HepG2 (cell line): ENCODE results near the gene SYN1. TPM values are rescaled to one million over a fixed set of nuclear protein-coding genes. Genes with fewer than 3 reads are reported as not detected.
A peak's percentile ranks its signal among the peaks of the same experiment; 100 is the strongest.

Experiments
- ASH2L ChIP-seq: fragments of 300-600, 200-600 bp; sonication (generic); IDR thresholded peaks from 2 replicates; pipeline ENCODE4 v1.7.0; 2017; ENCODE audit warnings: low read depth, mild to moderate bottlenecking, moderate library complexity, mixed read lengths, low read length; ENCODE audit not compliant: insufficient read length
- ETV5 ChIP-seq: IDR thresholded peaks from 2 replicates; pipeline ENCODE4 v1.6.1; 2018; ENCODE audit warnings: missing biosample characterization, missing genetic modification reagents, inconsistent platforms, borderline replicate concordance
- GABPB1 ChIP-seq: IDR thresholded peaks from 2 replicates; pipeline ENCODE4 v1.6.1; 2016; ENCODE audit warnings: mild to moderate bottlenecking, missing genetic modification reagents, moderate library complexity, missing compliant biosample characterization
- HIVEP1 ChIP-seq: sonication (generic); formaldehyde crosslinking; IDR thresholded peaks from 2 replicates; pipeline ENCODE4 v1.4.0; 2020; ENCODE audit warnings: mild to moderate bottlenecking, missing genetic modification reagents
- ONECUT2 ChIP-seq: sonication (generic); formaldehyde crosslinking; IDR thresholded peaks from 2 replicates; pipeline ENCODE4 v1.4.0; 2020; ENCODE audit warnings: missing genetic modification reagents
- PAF1 ChIP-seq: IDR thresholded peaks from 2 replicates; pipeline ENCODE4 v1.6.1; 2016; ENCODE audit warnings: missing genetic modification reagents, missing compliant biosample characterization
- PCBP1 ChIP-seq: fragments of 200-400 bp; formaldehyde crosslinking; IDR thresholded peaks from 2 replicates; pipeline ENCODE4 v1.6.1; 2017; ENCODE audit warnings: mild to moderate bottlenecking, low read depth, low read length, borderline replicate concordance
- PCBP2 ChIP-seq: fragments of 200-400 bp; formaldehyde crosslinking; optimal IDR thresholded peaks from 2 replicates; pipeline ENCODE3; 2018; ENCODE audit warnings: low read length, low read depth; ENCODE audit not compliant: poor library complexity, severe bottlenecking
- PHF8 ChIP-seq: sonication (generic); formaldehyde crosslinking; IDR thresholded peaks from 2 replicates; pipeline ENCODE4 v1.5.0; 2020; ENCODE audit warnings: missing genetic modification reagents
- PRMT3 ChIP-seq: sonication (generic); formaldehyde crosslinking; IDR thresholded peaks from 2 replicates; pipeline ENCODE4 v1.8.1; 2022; ENCODE audit warnings: low read depth, mild to moderate bottlenecking, moderate library complexity, missing genetic modification reagents, borderline replicate concordance
- SAP130 ChIP-seq: IDR thresholded peaks from 2 replicates; pipeline ENCODE4 v1.6.1; 2016; ENCODE audit warnings: low read depth
- TSC22D2 ChIP-seq: sonication (generic); formaldehyde crosslinking; IDR thresholded peaks from 2 replicates; pipeline ENCODE4 v1.5.1; 2020; ENCODE audit warnings: missing genetic modification reagents, mild to moderate bottlenecking, borderline replicate concordance
- ZNF235 ChIP-seq: sonication (generic); formaldehyde crosslinking; IDR thresholded peaks from 2 replicates; pipeline ENCODE4 v1.8.1; 2023; ENCODE audit warnings: mild to moderate bottlenecking, missing genetic modification reagents, borderline replicate concordance
- ZNF547 ChIP-seq: sonication (generic); formaldehyde crosslinking; IDR thresholded peaks from 2 replicates; pipeline ENCODE4 v1.5.1; 2020; ENCODE audit warnings: mild to moderate bottlenecking, missing genetic modification reagents
- ZSCAN30 ChIP-seq: sonication (generic); formaldehyde crosslinking; IDR thresholded peaks from 2 replicates; pipeline ENCODE4 v1.5.0; 2020; ENCODE audit warnings: mild to moderate bottlenecking, missing genetic modification reagents
- polyA plus RNA-seq, 8 experiments: library from polyadenylated mRNA; depleted of rRNA in 3 of 8; stranded (reverse) in 7 of 8; unstranded in 1 of 8; fragments of >200 nt; fragmentation: Illumina TruSeq in 4 of 8; extraction: Trizol in 4 of 8; gene quantifications; 2 replicates each; pipeline versions ENCODE4 v1.2.1 to v1.2.3, GENCODE V29; 2011 to 2016; ENCODE audit warnings: low read depth in 4 of 8, missing spikeins in 1 of 8, mixed read lengths in 1 of 8; ENCODE audit not compliant: insufficient read depth in 1 of 8
- total RNA-seq, 5 experiments: library from RNA; depleted of rRNA; stranded (reverse); fragments of >200 nt; fragmentation: Illumina TruSeq; extraction: Trizol; gene quantifications; 2 replicates each; pipeline ENCODE4 v1.2.3, GENCODE V29; 2016; ENCODE audit warnings: low read depth in 1 of 5
- TF ChIP-seq, protein P1 (sequence below): sonication (generic); formaldehyde crosslinking; IDR thresholded peaks from 2 replicates; pipeline ENCODE4 v1.8.1; 2023; ENCODE audit warnings: mild to moderate bottlenecking, missing genetic modification reagents, borderline replicate concordance
- TF ChIP-seq, protein P2 (sequence below): sonication (generic); formaldehyde crosslinking; IDR thresholded peaks from 2 replicates; pipeline ENCODE4 v1.4.0; 2020; ENCODE audit warnings: missing genetic modification reagents, borderline replicate concordance
- TF ChIP-seq, protein P3 (sequence below): sonication (generic); formaldehyde crosslinking; IDR thresholded peaks from 2 replicates; pipeline ENCODE4 v1.4.0; 2020; ENCODE audit warnings: missing genetic modification reagents
- TF ChIP-seq, protein P4 (sequence below): sonication (generic); formaldehyde crosslinking; IDR thresholded peaks from 2 replicates; pipeline ENCODE4 v1.5.0; 2020; ENCODE audit warnings: missing genetic modification reagents, mild to moderate bottlenecking, borderline replicate concordance
- TF ChIP-seq, protein P5 (sequence below): sonication (generic); formaldehyde crosslinking; IDR thresholded peaks from 2 replicates; pipeline ENCODE4 v1.4.0; 2020; ENCODE audit warnings: missing genetic modification reagents, borderline replicate concordance

Gene SYN1
- total and polyA plus RNA-seq, 2 of the 13 experiments (the other 11 are each of a cell fraction or from before 2014, with no cell fraction given): not detected

DNA sequence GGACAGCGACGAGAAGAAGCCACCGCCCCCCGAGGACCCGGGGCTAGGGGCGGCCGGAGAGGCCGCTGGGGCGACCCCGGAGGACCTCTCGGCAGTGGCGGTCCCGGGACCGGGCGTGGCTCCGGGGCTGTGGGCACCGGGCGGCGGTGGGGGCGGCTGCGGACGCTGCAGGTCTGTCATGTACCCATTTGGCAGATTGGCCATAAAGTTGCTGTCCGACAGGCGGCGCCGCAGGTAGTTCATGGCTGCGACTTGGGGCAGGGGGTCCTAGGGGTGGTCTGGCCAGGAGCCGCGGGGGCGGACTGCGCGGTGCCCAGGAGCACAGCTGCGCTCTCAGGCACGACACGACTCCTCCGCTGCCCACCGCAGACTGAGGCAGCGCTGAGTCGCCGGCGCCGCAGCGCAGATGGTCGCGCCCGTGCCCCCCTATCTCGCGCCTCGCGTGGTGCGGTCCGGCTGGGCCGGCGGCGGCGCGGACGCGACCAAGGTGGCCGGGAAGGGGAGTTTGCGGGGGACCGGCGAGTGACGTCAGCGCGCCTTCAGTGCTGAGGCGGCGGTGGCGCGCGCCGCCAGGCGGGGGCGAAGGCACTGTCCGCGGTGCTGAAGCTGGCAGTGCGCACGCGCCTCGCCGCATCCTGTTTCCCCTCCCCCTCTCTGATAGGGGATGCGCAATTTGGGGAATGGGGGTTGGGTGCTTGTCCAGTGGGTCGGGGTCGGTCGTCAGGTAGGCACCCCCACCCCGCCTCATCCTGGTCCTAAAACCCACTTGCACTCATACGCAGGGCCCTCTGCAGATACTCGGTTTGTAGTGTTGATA is at the start of gene SYN1 (continued):
- TF ChIP-seq ONECUT2 (no peak), ZSCAN30 (CRISPR knock-in tag) (no peak), ZNF547 (0 out of 2 replicates have a peak, but pooled peaks have one; percentile 44), PRMT3 (no peak), PAF1 (CRISPR knock-in tag) (no peak), SAP130 (CRISPR knock-in tag) (peak; percentile 63), PCBP1 (no peak), PHF8 (CRISPR knock-in tag) (no peak), HIVEP1 (CRISPR knock-in tag) (no peak), ASH2L (no peak), PCBP2 (no peak), TSC22D2 (CRISPR knock-in tag) (peak; percentile 65; the same call in 1 of the 2 replicates), GABPB1 (CRISPR knock-in tag) (peak; percentile 64), ETV5 (CRISPR knock-in tag) (no peak), ZNF235 (CRISPR knock-in tag) (no peak)
- TF ChIP-seq, protein P1, sequence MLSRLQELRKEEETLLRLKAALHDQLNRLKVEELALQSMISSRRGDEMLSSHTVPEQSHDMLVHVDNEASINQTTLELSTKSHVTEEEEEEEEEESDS (CRISPR knock-in tag): 0 out of 2 replicates have a peak, but pooled peaks have one; percentile 60
- TF ChIP-seq, protein P2, sequence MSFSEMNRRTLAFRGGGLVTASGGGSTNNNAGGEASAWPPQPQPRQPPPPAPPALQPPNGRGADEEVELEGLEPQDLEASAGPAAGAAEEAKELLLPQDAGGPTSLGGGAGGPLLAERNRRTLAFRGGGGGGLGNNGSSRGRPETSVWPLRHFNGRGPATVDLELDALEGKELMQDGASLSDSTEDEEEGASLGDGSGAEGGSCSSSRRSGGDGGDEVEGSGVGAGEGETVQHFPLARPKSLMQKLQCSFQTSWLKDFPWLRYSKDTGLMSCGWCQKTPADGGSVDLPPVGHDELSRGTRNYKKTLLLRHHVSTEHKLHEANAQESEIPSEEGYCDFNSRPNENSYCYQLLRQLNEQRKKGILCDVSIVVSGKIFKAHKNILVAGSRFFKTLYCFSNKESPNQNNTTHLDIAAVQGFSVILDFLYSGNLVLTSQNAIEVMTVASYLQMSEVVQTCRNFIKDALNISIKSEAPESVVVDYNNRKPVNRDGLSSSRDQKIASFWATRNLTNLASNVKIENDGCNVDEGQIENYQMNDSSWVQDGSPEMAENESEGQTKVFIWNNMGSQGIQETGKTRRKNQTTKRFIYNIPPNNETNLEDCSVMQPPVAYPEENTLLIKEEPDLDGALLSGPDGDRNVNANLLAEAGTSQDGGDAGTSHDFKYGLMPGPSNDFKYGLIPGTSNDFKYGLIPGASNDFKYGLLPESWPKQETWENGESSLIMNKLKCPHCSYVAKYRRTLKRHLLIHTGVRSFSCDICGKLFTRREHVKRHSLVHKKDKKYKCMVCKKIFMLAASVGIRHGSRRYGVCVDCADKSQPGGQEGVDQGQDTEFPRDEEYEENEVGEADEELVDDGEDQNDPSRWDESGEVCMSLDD (CRISPR knock-in tag): peak; percentile 73; the same call in 1 of the 2 replicates
- TF ChIP-seq, protein P3, sequence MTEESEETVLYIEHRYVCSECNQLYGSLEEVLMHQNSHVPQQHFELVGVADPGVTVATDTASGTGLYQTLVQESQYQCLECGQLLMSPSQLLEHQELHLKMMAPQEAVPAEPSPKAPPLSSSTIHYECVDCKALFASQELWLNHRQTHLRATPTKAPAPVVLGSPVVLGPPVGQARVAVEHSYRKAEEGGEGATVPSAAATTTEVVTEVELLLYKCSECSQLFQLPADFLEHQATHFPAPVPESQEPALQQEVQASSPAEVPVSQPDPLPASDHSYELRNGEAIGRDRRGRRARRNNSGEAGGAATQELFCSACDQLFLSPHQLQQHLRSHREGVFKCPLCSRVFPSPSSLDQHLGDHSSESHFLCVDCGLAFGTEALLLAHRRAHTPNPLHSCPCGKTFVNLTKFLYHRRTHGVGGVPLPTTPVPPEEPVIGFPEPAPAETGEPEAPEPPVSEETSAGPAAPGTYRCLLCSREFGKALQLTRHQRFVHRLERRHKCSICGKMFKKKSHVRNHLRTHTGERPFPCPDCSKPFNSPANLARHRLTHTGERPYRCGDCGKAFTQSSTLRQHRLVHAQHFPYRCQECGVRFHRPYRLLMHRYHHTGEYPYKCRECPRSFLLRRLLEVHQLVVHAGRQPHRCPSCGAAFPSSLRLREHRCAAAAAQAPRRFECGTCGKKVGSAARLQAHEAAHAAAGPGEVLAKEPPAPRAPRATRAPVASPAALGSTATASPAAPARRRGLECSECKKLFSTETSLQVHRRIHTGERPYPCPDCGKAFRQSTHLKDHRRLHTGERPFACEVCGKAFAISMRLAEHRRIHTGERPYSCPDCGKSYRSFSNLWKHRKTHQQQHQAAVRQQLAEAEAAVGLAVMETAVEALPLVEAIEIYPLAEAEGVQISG (CRISPR knock-in tag): 0 out of 2 replicates have a peak, but pooled peaks have one; percentile 17
- TF ChIP-seq, protein P4, sequence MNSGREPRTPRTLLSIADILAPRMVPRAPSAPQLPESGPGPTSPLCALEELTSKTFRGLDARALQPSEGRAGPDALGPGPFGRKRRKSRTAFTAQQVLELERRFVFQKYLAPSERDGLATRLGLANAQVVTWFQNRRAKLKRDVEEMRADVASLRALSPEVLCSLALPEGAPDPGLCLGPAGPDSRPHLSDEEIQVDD: no peak
- TF ChIP-seq, protein P5, sequence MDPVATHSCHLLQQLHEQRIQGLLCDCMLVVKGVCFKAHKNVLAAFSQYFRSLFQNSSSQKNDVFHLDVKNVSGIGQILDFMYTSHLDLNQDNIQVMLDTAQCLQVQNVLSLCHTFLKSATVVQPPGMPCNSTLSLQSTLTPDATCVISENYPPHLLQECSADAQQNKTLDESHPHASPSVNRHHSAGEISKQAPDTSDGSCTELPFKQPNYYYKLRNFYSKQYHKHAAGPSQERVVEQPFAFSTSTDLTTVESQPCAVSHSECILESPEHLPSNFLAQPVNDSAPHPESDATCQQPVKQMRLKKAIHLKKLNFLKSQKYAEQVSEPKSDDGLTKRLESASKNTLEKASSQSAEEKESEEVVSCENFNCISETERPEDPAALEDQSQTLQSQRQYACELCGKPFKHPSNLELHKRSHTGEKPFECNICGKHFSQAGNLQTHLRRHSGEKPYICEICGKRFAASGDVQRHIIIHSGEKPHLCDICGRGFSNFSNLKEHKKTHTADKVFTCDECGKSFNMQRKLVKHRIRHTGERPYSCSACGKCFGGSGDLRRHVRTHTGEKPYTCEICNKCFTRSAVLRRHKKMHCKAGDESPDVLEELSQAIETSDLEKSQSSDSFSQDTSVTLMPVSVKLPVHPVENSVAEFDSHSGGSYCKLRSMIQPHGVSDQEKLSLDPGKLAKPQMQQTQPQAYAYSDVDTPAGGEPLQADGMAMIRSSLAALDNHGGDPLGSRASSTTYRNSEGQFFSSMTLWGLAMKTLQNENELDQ (CRISPR knock-in tag): no peak
